Measurements from ENCODE around the gene GMPPA.

The GMPPA gene

DNA sequence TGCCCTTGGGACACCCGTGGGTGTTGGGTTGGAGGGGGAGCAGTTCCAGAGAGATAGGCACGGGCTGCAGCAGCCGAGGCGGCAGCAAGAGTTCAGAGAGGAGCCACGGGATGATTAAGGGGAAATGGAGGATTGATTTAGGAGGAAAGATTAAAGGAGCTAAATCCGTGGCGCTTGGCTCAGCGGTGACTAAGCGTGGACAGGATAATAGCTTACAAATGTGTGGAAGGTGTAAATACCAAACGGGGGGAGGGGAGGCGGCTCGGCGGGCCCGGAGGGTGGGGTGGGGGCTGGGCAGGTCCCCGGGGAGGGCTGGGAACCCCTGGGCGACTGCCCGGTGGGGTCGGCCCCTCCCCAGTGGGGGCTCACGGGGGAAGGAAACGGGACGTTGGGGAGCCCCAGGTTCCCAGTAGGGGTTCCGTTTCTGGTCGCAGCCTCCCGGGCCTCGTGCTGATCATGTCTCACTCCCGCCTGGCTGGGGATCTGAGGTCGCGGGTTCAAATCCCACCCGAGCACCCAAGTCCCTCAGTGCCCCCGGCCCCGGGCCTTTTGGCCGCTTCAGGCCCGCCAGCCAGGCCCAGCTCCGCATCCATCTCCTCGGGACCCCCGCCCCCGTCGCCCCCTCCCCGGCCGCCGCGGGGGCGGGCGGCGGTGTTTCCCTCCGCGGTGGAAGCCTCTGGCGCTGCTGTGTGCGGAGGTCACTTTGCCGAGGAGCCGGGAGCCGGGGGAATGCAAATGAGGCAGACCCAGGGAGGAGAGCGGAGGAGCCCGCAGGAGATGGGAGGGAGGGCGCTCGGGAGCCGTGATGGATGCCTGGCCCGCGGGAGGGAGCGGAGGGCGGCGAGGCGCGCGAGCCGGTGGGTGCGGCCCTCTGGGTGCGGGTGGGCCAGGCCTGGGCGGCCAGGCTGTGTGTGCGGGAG, 23.7 kb downstream of the GMPPA start:
- DNase-seq, result no peak

DNA sequence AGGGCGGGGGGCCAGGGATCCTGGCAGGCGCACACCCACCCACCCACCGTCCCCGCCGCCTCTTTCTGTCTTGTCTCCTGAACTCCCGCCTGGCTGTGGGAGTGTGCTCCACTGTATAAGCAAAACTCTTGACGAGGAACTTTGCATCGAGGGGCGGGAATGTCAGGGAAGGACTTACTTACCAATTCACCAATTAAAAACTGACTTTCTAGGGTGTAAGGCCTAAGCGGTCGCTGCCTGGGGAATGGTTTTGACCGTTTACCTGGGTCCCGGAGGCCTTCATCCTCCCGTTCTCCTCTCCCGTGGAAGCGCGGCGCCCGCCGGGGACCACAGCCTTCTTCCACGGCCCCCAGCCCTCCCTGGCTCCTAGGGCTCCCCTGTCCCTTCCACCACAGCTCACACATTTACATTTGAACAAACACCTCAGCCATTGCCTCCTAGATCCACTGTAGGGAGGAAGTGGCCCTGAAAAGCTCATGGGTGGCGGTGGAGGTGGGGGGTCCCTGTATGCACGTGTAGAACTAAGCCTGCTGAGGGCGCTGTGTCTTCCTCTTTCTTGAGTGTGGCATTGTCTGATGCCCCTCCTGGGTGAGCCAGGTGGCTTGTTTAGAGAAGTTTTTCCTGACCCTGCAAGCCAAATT, 24.5 kb downstream of the GMPPA start:
- no peak for DNase-seq

DNA sequence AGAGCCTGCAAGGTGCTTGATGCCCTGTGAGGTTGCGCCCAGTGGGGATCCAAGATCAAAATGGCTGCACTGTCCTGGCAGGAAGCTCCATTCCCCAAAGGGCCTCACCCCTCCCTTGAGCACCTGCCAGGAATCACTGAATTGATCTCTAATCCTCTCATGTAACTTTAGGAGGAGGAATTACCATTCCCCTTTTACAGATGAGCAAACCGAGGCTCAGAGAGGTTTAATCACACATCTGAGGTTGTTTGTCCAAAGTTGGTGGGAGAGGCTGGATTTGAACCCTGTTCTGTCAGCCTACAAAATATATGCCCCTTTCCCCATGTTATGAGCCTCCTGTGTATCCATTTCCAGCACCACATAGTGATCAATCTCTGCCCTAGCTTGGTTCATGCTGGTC, 26.1 kb downstream of the GMPPA start:
- no peak for DNase-seq

- no peak for DNase-seq
Observed at GRCh38 chr2:219525533-219526232, 27.0 kb downstream of the GMPPA start.

DNA sequence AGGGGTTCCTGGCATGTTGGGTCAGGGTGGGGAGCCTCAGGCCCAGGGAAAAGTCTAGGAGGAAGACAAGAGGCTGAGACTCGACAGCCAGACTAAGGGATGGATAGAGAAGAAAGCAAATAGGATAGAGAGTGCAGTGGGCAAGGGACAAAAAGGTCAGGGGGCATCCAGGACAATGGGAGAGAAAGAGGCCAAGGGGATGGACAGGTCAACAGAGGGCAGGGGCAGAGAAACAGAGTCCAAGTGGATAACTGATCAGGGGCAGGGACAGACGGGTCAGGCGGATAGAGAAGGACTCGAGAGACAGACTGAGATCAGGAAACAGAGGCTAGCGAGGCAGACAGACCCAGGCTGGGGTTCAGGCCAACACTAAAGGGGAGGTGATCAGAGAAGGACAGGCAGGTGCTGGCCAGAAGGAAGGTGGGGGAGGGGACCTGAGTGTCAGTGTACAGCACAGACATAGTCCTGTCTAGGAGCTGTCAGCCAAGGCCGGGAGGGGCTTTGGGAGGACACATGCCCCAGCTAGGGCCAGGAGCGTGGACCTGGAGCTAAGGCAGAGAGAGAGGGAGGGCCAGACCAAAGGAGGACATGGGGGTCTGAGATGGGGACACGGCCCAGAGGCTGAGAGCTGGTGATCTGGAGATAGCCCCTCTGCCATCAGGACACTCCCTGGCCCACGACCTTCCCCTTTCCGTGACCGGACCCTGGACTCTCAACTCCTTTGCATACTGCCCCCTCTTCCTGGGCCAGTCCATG, 27.8 kb downstream of the GMPPA start:
- no peak for DNase-seq

DNA sequence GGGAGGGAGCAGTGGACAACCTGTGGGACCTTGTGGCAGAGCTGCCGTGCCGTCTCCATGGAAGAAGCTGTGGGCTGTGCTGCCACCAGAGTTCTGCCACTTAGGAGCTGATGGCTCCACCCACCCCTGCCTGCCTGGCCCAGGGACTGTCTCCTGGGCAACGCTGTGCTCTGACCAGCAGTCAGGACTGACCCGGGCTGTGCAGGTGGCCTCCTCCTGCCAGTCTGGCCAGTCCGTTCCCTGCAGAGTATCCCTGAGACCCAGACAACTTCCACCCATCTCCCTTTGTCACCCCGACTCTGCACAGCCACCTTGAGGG, 28.3 kb downstream of the GMPPA start:
- DNase-seq, result no peak

DNA sequence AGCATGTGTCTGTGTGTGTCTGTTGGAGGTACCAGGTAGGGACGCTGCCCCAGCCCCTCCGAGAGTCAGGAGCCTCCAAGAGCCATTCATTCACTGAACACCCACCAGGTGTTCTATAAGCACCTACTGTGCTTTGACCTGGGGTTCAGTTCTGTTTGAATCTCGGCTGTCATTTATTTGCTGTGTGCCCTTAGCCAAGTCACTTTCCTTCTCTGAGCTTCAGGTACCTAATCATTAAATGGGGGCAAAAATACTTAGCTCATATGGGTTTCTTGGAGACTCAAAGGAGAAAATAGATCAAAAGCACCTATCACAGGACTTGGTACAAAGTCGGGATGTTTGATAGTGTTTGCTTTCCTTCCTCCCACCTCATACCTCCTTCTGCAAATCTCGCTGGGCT, 28.8 kb downstream of the GMPPA start:
- DNase-seq, result no peak

- peak; percentile 89 for DNase-seq
Observed at GRCh38 chr2:219530048-219530963, 31.6 kb downstream of the GMPPA start.

DNA sequence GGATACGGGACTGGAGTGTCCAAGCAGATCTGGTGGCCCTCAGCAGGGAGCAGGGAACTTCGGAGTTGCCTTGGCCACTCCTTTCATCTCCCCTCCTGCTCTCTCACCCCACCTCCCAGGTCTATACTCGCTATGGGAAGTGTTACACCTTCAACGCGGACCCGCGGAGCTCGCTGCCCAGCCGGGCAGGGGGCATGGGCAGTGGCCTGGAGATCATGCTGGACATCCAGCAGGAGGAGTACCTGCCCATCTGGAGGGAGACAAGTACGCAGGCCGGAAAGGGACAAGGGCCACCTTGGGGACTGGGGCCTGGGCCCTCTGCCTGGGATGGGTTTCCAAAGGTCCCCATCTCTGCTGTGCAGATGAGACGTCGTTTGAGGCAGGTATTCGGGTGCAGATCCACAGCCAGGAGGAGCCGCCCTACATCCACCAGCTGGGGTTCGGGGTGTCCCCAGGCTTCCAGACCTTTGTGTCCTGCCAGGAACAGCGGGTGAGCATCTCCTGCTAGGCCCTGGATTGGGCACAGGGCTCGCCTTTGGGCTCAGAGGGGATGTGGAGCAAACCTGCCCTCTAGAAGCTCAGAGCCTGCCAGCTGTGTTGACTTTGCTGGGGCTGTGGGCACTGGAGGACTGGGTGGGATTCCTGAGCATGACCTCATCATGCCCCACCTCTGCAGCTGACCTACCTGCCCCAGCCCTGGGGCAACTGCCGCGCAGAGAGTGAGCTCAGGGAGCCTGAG, 33.1 kb downstream of the GMPPA start:
- no peak for DNase-seq

DNA sequence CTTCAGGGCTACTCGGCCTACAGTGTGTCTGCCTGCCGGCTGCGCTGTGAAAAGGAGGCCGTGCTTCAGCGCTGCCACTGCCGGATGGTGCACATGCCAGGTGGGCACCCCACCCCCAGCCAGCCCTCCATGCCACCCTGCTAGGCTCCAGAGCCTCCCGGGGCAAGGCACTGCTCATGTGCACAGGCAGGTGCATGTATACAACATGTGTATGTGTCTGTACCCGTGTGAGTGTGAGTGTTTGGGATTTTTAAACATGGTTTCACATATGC, 33.6 kb downstream of the GMPPA start:
- DNase-seq, result no peak

DNA sequence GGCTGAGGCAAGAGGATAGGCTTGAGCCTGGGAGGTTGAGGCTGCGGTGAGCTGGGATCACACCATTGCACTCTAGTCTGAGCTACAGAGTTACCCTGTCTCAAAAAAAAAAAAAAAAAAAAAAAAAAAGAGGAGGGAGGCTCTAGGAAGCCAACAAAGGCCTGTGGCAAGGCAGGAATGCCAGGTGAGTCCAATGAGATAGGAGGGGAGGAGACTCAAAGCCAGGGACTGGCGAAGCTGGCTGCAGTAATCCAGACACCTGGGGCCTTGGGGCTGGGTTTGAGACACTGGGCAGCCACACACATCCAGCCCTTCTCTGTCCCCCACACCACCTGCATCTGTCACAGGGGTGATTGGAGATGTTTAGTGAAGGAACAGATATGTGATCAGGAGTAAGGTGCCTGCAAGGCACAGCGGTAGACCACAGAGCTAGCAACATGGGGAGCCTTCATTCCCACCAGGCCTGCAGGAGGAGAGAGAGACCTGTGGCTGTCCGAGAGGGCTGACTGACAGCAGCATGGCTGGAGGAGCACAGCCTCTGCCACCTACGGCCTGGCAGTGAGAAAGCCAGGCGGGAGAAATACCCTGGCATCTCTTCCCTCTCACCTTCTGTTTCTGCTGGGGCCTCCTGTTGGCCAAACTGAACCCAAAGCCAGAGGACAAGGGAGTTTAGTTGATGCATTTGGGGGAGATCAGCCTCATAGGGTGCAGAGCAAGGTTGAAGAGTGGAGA, 35.4 kb downstream of the GMPPA start:
- no peak for DNase-seq

- no peak for DNase-seq
Observed at GRCh38 chr2:219536425-219536824, 37.7 kb downstream of the GMPPA start.

- DNase-seq, result no peak
Observed at GRCh38 chr2:219536967-219537366, 38.3 kb downstream of the GMPPA start.

DNA sequence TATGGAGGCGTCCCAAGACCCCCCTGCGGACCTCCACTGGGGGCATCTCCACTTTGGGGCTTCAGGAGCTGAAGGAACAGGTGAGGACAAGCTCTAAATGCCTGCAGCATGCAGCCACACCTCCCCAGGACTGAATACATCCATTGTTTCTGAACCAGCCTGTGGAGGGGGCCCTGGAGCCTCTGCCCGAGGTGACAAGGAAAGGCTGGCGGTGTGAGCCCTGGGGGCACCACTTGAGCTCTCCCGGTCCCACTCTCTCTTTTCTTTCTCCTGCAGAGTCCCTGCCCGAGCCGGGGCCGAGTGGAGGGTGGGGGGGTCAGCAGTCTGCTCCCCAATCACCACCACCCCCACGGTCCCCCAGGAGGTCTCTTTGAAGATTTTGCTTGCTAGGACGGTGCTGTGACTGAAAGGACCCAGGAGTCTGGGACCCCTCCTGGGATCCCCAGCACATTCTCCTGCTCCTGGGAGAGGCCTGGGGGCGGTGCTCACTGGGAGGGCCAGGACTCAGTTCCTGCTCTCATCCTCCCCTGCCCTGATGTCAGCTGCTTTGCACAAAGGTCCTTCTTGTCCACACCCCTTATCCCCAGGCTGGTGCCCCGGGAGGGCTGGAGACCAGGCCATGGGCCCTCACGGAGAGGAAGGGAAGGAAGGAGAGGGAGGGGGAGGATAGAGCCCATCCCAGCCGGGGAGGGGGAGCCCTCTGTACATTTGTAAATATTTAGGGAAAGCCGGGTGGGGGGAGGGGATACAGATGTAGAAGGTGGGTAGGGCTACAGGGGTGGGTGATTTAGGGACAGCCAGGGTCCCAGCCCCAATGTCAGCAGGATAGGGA, 39.2 kb downstream of the GMPPA start:
- no peak for DNase-seq

- no peak for DNase-seq
Observed at GRCh38 chr2:219538504-219538951, 39.8 kb downstream of the GMPPA start.

DNA sequence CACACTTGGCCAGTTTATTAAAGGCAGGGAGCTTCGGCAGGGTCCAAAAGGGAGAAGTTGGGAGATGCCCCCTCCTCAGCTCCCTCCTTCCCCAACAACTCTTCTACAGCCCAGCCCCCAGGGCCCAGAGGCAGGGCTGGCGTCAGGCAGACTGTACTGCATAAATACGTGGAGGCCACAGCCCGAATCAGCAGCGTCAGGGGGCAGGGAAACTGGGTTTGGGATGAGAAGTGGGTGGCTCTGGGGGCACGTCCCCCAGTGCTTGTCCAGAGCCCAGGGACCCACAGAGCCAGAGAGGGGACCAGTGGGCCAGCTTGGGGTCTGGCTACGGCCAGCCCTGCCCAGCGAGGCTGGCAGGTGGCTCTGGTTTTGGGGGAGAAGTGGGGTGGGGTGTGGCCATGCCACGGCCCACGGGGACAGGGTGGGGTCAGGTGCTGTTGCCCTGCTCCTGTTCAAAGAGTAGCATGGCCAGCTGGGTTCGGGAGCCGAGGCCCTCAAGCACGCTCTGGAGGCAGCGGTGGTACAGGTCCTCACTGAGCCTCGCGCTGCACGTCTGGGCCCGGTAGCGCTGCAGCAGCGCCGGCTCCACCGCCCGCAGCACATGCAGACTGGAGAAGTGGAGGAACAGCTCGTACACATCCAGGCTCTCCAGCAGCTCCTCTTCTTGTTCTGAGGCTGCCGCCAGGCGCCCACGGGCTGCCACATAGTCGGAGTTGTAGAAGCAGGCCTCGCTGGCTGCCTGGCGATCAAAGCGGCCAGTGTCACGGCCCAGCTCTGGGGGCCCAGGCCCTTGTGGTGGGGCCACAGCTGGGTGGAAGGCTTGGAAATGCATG, 40.5 kb downstream of the GMPPA start:
- no peak for DNase-seq

GRCh38 chr2:219539926-219540678, 41.4 kb downstream of the GMPPA start:
- no peak for DNase-seq
